ENCODE measurements around the gene KLF5.

Gene KLF5

DNA sequence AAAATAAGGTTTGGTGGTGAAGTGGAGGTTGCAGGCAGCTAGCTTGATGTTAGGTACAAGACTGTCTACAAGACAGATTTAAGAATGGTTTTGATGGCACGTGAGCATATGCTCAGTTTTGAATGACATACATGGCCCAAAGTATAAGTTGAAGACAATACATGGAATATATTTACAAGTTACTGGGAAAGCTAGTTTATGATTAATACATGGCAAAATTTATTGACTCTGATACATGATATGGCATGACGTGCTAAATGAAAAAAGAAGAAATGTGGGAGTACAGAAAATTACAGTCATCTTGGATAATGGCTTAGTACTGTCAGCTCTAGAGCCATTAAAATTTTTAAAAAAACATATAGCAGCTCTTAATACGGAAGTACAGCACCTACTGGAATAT is 4.4 kb downstream of the KLF5 start:
- no peak overlapping the region for H3K4me3 ChIP-seq (replicated peaks in 1 of 2; ENCODE audit: low read depth in 2 of 2, low read length in 2 of 2)
- TF ChIP-seq, protein P1, sequence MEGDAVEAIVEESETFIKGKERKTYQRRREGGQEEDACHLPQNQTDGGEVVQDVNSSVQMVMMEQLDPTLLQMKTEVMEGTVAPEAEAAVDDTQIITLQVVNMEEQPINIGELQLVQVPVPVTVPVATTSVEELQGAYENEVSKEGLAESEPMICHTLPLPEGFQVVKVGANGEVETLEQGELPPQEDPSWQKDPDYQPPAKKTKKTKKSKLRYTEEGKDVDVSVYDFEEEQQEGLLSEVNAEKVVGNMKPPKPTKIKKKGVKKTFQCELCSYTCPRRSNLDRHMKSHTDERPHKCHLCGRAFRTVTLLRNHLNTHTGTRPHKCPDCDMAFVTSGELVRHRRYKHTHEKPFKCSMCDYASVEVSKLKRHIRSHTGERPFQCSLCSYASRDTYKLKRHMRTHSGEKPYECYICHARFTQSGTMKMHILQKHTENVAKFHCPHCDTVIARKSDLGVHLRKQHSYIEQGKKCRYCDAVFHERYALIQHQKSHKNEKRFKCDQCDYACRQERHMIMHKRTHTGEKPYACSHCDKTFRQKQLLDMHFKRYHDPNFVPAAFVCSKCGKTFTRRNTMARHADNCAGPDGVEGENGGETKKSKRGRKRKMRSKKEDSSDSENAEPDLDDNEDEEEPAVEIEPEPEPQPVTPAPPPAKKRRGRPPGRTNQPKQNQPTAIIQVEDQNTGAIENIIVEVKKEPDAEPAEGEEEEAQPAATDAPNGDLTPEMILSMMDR (IDR thresholded peaks at IDR 0.05; ENCODE audit: low read depth, low read length), result no peak
- no peak for DNase-seq (ENCODE audit: low read depth in 2 of 2)

DNA sequence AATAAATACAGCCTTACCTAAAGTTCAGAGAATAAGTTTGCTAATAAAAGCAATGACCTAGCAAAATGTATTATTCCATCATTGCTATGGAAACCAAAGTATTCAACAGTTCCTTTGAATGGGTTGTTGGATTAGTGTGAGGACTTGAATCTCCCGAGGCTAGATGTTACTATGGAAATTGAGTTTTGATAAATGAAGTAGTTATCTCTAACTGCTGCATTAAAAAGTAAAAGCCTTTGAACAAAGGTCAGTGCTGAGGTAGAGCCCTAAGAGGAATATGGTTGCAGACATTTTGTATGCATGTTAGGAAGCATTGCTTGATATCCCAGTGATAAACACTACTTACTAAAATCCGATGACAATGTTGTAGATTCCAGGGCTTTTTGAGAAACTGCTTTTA is 6.2 kb downstream of the KLF5 start:
- TF ChIP-seq, protein P1 (IDR thresholded peaks at IDR 0.05; ENCODE audit: low read depth, low read length), result no peak
- DNase-seq (ENCODE audit: low read depth in 2 of 2), result peak in 1 of 2 donors; percentile 20
- H3K4me3 ChIP-seq (replicated peaks in 1 of 2; ENCODE audit: low read depth in 2 of 2, low read length in 2 of 2), result no peak overlapping the region

- TF ChIP-seq, protein P1 (IDR thresholded peaks at IDR 0.05; ENCODE audit: low read depth, low read length), result no peak
- no peak for DNase-seq (ENCODE audit: low read depth in 2 of 2)
- no peak overlapping the region for H3K4me3 ChIP-seq (replicated peaks in 1 of 2; ENCODE audit: low read depth in 2 of 2, low read length in 2 of 2)
Observed at GRCh38 chr13:73065665-73066340, 7.0 kb downstream of the KLF5 start.

DNA sequence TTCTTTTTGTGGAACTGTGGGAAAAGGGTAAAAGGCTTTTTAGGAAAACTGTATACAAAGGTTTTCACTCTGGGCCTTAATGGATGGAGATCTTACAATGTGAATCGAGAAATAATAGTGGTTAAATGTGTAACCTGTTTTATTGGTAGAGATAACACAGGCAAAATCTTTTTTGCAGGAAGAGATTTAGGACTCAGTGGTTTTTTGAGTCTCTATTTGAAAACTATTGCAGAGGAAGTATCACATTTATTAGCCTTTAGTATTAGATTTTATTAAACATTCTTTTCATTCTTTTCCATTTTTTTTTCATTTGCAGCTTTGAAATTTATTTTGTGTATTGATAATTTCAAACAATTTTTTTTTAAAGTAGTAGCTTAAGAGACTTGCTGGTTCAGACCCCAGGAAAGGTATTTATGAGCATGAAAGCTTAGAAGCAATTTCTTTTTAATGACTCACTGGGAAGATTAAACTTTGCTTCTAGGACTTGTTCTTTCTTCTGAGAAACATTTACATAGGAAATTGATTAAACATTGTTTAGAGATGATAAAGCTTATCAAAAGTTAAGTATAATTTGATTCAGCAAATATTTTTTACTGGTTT is 10.5 kb downstream of the KLF5 start:
- no peak overlapping the region for H3K4me3 ChIP-seq (replicated peaks in 1 of 2; ENCODE audit: low read depth in 2 of 2, low read length in 2 of 2)
- TF ChIP-seq, protein P1 (IDR thresholded peaks at IDR 0.05; ENCODE audit: low read depth, low read length), result no peak
- peak in 1 of 2 donors; percentile 25 for DNase-seq (ENCODE audit: low read depth in 2 of 2)

- no peak for DNase-seq (ENCODE audit: low read depth in 2 of 2)
- TF ChIP-seq, protein P1 (IDR thresholded peaks at IDR 0.05; ENCODE audit: low read depth, low read length), result no peak
- H3K4me3 ChIP-seq (replicated peaks in 1 of 2; ENCODE audit: low read depth in 2 of 2, low read length in 2 of 2), result no peak overlapping the region
Observed at GRCh38 chr13:73070451-73071098, 11.8 kb downstream of the KLF5 start.

- DNase-seq (ENCODE audit: low read depth in 2 of 2), result peak in 1 of 2 donors; percentile 12
- H3K4me3 ChIP-seq (replicated peaks in 1 of 2; ENCODE audit: low read depth in 2 of 2, low read length in 2 of 2), result no peak overlapping the region
- TF ChIP-seq, protein P1 (IDR thresholded peaks at IDR 0.05; ENCODE audit: low read depth, low read length), result no peak
Observed at GRCh38 chr13:73072239-73072900, 13.6 kb downstream of the KLF5 start.

Data from cardiac fibroblast (primary cell).